K562 (cell line): ENCODE measurements around the gene CYTH4. TPM values are rescaled to one million over a fixed set of nuclear protein-coding genes. Genes with fewer than 3 reads are reported as not detected.

Experiments
- ATF6 ChIP-seq: sonication (generic); formaldehyde crosslinking; IDR thresholded peaks from 2 replicates; pipeline ENCODE4 v1.4.0; 2020; ENCODE audit warnings: mild to moderate bottlenecking, missing genetic modification reagents
- ATF7 ChIP-seq: fragments of 450-650 bp; IDR thresholded peaks from 2 replicates; pipeline ENCODE4 v1.7.1; 2014; ENCODE audit warnings: mild to moderate bottlenecking, moderate library complexity
- CXXC5 ChIP-seq: fragments of 250-450 bp; sonication (Bioruptor Pico); IDR thresholded peaks from 2 replicates; pipeline ENCODE4 v1.8.0; 2022; ENCODE audit warnings: inconsistent platforms, mild to moderate bottlenecking, moderate library complexity
- DACH1 ChIP-seq: fragments of 450-650 bp; IDR thresholded peaks from 2 replicates; pipeline ENCODE4 v1.6.1; 2018; ENCODE audit not compliant: partially characterized antibody
- DIDO1 ChIP-seq: fragments of 450-650 bp; IDR thresholded peaks from 2 replicates; pipeline ENCODE4 v1.6.1; 2016; ENCODE audit warnings: low read depth, missing biosample characterization, missing genetic modification characterization
- EGR1 ChIP-seq: fragments of 450-650 bp; conservative IDR thresholded peaks from 2 replicates; pipeline ENCODE4 v1.6.1; 2017; ENCODE audit warnings: mild to moderate bottlenecking
- HMBOX1 ChIP-seq: sonication (generic); IDR thresholded peaks from 2 replicates; pipeline ENCODE4 v1.6.1; 2016
- PHF8 ChIP-seq: fragments of 200-600 bp; sonication (generic); IDR thresholded peaks from 2 replicates; pipeline ENCODE4 v1.6.1; 2012; ENCODE audit warnings: mixed run types, mild to moderate bottlenecking, inconsistent platforms, low read length, moderate library complexity, borderline replicate concordance
- POLR2B ChIP-seq: fragments of 450-650 bp; IDR thresholded peaks from 2 replicates; pipeline ENCODE4 v1.6.1; 2018; ENCODE audit warnings: low read depth; ENCODE audit not compliant: partially characterized antibody
- RBM25 ChIP-seq: fragments of 200-400 bp; formaldehyde crosslinking; IDR thresholded peaks from 2 replicates; pipeline ENCODE4 v1.6.1; 2018; ENCODE audit warnings: low read length, low read depth, moderate library complexity; ENCODE audit not compliant: severe bottlenecking
- SMARCA5 ChIP-seq: fragments of 450-650 bp; IDR thresholded peaks from 2 replicates; pipeline ENCODE4 v1.6.1; 2016
- SRSF3 ChIP-seq: fragments of 200-400 bp; formaldehyde crosslinking; IDR thresholded peaks from 2 replicates; pipeline ENCODE4 v1.6.1; 2016; ENCODE audit warnings: mild to moderate bottlenecking, low read length, moderate library complexity; ENCODE audit not compliant: insufficient read depth
- SUPT5H ChIP-seq: fragments of 450-650 bp; IDR thresholded peaks from 2 replicates; pipeline ENCODE4 v1.6.1; 2016
- ZC3H11A ChIP-seq: IDR thresholded peaks from 2 replicates; pipeline ENCODE4 v1.6.1; 2012; ENCODE audit warnings: low read depth, low read length, improper control_type of control experiment
- ZFX ChIP-seq: sonication (generic); formaldehyde crosslinking; IDR thresholded peaks from 2 replicates; pipeline ENCODE4 v1.8.0; 2022; ENCODE audit warnings: mild to moderate bottlenecking, missing genetic modification reagents, moderate library complexity
- polyA plus RNA-seq, 8 experiments: library from polyadenylated mRNA; depleted of rRNA in 4 of 8; stranded (reverse) in 5 of 8; unstranded in 3 of 8; fragments of >200 nt; fragmentation: Nextera tagmentation in 2 of 8; fragmentation: Illumina TruSeq in 1 of 8; extraction: Ambion mirVana in 2 of 8; extraction: Trizol in 1 of 8; gene quantifications; 2 replicates each; pipeline versions ENCODE4 v1.2.1 to v1.2.3, GENCODE V29; 2011 to 2014; ENCODE audit warnings: inconsistent platforms in 1 of 8, missing spikeins in 1 of 8
- total RNA-seq, 7 experiments: library from RNA; depleted of rRNA in 6 of 7; stranded (reverse); fragments of >200 nt in 6 of 7; fragmentation: Illumina TruSeq in 2 of 7; extraction: Trizol in 2 of 7; gene quantifications; 2 replicates each; pipeline versions ENCODE4 v1.2.1 to v1.2.3, GENCODE V29; 2011 to 2021; ENCODE audit warnings: low replicate concordance in 1 of 7
- TF ChIP-seq, protein P1 (sequence below): sonication (generic); formaldehyde crosslinking; IDR thresholded peaks from 2 replicates; pipeline ENCODE4 v1.8.1; 2023; ENCODE audit warnings: mild to moderate bottlenecking, missing genetic modification reagents, moderate library complexity
- TF ChIP-seq, protein P2 (sequence below), 3 experiments: fragments of 200-800 bp in 1 of 3; sonication (Bioruptor generic) in 1 of 3; sonication (generic) in 1 of 3; formaldehyde crosslinking in 1 of 3; IDR thresholded peaks; 2 replicates each; pipeline versions ENCODE4 v1.6.1 to v1.8.0; 2016 to 2022; ENCODE audit warnings: mild to moderate bottlenecking in 2 of 3, missing compliant biosample characterization in 2 of 3, missing genetic modification characterization in 2 of 3, missing genetic modification reagents in 1 of 3
- TF ChIP-seq, protein P3 (sequence below): sonication (generic); formaldehyde crosslinking; IDR thresholded peaks from 2 replicates; pipeline ENCODE4 v1.8.0; 2022; ENCODE audit warnings: missing genetic modification reagents, mild to moderate bottlenecking, borderline replicate concordance
- TF ChIP-seq, protein P4 (sequence below), 2 experiments: fragments of 450-650 bp; conservative IDR thresholded peaks; 2 replicates each; pipeline ENCODE4 v1.6.1; 2017; ENCODE audit warnings: mild to moderate bottlenecking in 2 of 2, moderate library complexity in 2 of 2

CYTH4 gene
- total and polyA plus RNA-seq, 9 of the 15 experiments (the other 6 are each of a cell fraction or from before 2014, with no cell fraction given), result 0.03 to 2.0 (median 0.61) TPM; not detected in 1

DNA sequence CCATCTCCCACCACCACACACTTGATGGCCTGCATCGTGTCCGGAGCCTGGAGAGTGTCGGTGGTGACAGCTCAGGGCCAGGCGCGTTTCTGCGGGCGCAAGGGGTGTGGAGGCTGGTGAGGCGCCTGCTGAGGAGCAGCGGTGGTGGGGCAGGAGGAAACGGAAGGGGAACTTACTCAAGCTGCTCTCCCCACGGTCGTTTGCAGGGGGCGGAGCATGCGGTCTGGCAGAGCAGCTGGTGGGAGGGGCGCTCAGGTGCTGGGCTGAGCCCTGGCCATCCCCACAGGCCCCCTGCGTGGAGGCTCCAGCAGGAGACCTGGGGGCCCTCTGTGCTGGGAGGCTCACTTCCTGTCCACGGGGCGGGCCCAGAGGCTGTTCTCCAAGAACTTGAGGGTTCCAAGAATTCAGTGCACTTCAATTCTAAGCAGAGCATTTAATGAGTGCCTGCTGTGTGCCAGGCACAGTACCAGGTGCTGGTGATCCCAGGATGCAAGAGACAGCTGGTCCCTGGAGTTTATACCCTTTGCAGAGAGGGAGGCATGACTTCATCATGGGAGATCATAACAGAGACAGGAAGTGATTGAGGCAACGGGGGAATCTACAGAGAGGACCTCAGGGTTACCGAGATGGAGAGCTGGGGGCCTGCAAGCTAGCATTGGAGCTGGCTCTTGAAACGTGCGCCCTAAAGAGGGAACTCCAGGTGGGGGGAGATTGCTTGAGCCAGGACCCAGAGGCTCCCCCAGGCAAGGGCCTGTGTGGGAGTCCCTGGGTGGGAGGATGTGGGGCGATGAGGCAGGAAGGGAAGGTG, 38.0 kb upstream of the CYTH4 start, which contains the start of gene RAC2 (continued):
- TF ChIP-seq POLR2B (peak; percentile 62), ZFX (CRISPR knock-in tag) (peak; percentile 28), SUPT5H (peak; percentile 81), DIDO1 (tag) (no peak), SRSF3 (no peak), HMBOX1 (no peak), ATF6 (CRISPR knock-in tag) (0 out of 2 replicates have a peak, but pooled peaks have one; percentile 77), ATF7 (0 out of 2 replicates have a peak, but pooled peaks have one; percentile 35), SMARCA5 (peak; percentile 88), DACH1 (peak; percentile 66), PHF8 (peak; percentile 63; the same call in 1 of the 2 replicates), RBM25 (peak; percentile 57), ZC3H11A (no peak), CXXC5 (CRISPR knock-in tag) (peak; percentile 25), EGR1 (0 out of 2 replicates have a peak, but pooled peaks have one; percentile 8)
- TF ChIP-seq, protein P1, sequence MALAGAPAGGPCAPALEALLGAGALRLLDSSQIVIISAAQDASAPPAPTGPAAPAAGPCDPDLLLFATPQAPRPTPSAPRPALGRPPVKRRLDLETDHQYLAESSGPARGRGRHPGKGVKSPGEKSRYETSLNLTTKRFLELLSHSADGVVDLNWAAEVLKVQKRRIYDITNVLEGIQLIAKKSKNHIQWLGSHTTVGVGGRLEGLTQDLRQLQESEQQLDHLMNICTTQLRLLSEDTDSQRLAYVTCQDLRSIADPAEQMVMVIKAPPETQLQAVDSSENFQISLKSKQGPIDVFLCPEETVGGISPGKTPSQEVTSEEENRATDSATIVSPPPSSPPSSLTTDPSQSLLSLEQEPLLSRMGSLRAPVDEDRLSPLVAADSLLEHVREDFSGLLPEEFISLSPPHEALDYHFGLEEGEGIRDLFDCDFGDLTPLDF (CRISPR knock-in tag), result no peak
- TF ChIP-seq, protein P2, sequence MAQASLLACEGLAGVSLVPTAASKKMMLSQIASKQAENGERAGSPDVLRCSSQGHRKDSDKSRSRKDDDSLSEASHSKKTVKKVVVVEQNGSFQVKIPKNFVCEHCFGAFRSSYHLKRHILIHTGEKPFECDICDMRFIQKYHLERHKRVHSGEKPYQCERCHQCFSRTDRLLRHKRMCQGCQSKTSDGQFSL (CRISPR knock-in tag; IDR thresholded peaks at IDR 0.05), result 0 out of 2 replicates have a peak, but pooled peaks have one; percentile 57
- TF ChIP-seq, protein P2 (tag; IDR thresholded peaks at IDR 0.05), result 0 out of 4 replicates have a peak, but pooled peaks of 1 of the 2 experiments have one; percentile 28
- TF ChIP-seq, protein P3, sequence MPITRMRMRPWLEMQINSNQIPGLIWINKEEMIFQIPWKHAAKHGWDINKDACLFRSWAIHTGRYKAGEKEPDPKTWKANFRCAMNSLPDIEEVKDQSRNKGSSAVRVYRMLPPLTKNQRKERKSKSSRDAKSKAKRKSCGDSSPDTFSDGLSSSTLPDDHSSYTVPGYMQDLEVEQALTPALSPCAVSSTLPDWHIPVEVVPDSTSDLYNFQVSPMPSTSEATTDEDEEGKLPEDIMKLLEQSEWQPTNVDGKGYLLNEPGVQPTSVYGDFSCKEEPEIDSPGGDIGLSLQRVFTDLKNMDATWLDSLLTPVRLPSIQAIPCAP (CRISPR knock-in tag), result no peak
- TF ChIP-seq, protein P4, sequence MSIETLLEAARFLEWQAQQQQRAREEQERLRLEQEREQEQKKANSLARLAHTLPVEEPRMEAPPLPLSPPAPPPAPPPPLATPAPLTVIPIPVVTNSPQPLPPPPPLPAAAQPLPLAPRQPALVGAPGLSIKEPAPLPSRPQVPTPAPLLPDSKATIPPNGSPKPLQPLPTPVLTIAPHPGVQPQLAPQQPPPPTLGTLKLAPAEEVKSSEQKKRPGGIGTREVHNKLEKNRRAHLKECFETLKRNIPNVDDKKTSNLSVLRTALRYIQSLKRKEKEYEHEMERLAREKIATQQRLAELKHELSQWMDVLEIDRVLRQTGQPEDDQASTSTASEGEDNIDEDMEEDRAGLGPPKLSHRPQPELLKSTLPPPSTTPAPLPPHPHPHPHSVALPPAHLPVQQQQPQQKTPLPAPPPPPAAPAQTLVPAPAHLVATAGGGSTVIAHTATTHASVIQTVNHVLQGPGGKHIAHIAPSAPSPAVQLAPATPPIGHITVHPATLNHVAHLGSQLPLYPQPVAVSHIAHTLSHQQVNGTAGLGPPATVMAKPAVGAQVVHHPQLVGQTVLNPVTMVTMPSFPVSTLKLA (conservative IDR thresholded peaks at IDR 0.05), result peak in 1 of 2 experiments; percentile 65; a peak in 1 of 4 replicates
